ENCODE measurements around the gene MACROD1. TPM values are rescaled to one million over a fixed set of nuclear protein-coding genes. Genes with fewer than 3 reads are reported as not detected.

The MACROD1 gene
- total and polyA plus RNA-seq, 9 of the 15 experiments (the other 6 are each of a cell fraction or from before 2014, with no cell fraction given) = 1.1 to 60.0 (median 26.4) TPM

DNA sequence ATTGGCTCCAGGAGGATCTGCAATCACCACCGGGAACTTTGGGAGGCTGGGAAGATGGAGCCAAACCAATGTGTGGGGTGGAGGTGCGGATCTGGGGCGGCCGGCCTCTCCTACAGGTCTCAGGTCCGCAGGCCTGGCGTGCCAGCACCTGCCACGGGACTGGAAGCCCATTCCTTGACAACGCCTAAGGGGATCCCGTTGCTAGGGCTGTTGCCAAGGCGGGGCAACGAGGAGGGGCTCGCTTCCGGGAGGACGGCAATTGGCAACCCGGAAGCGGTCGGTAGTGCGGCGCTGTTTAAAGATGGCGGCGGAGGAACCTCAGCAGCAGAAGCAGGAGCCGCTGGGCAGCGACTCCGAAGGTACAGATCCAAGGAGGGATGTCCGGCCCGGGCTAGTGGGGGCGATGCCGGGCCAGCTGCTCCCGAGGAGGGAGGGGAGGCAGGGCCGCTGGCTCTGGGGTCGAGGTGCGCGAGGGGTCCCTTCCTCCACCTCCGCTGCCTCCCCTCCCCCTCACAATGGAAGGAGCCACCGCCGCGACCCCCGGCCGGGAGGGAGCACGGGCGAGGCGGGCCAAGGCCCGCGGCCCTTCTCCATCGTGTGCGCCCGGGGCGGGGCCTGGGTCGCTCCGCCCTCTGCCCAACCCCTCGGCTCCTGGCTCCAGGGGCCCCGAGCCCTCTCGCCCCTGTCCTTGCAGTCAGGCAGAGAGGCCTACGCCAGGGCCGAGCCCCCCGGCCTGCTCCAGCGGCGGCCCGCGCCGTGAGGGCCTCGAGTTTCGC, 179.6 kb downstream of the MACROD1 start, which contains the start of gene OTUB1 (continued):
- TF ChIP-seq, protein P1, sequence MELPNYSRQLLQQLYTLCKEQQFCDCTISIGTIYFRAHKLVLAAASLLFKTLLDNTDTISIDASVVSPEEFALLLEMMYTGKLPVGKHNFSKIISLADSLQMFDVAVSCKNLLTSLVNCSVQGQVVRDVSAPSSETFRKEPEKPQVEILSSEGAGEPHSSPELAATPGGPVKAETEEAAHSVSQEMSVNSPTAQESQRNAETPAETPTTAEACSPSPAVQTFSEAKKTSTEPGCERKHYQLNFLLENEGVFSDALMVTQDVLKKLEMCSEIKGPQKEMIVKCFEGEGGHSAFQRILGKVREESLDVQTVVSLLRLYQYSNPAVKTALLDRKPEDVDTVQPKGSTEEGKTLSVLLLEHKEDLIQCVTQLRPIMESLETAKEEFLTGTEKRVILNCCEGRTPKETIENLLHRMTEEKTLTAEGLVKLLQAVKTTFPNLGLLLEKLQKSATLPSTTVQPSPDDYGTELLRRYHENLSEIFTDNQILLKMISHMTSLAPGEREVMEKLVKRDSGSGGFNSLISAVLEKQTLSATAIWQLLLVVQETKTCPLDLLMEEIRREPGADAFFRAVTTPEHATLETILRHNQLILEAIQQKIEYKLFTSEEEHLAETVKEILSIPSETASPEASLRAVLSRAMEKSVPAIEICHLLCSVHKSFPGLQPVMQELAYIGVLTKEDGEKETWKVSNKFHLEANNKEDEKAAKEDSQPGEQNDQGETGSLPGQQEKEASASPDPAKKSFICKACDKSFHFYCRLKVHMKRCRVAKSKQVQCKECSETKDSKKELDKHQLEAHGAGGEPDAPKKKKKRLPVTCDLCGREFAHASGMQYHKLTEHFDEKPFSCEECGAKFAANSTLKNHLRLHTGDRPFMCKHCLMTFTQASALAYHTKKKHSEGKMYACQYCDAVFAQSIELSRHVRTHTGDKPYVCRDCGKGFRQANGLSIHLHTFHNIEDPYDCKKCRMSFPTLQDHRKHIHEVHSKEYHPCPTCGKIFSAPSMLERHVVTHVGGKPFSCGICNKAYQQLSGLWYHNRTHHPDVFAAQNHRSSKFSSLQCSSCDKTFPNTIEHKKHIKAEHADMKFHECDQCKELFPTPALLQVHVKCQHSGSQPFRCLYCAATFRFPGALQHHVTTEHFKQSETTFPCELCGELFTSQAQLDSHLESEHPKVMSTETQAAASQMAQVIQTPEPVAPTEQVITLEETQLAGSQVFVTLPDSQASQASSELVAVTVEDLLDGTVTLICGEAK (IDR thresholded peaks at IDR 0.05) = peak; percentile 94
- TF ChIP-seq, protein P1 (CRISPR knock-in tag; IDR thresholded peaks at IDR 0.05) = no peak
- no peak for TF ChIP-seq TCF7 (IDR thresholded peaks at IDR 0.05; ENCODE audit: borderline replicate concordance)
- TF ChIP-seq HCFC1 (IDR thresholded peaks at IDR 0.05; ENCODE audit: low read depth, low read length) = peak; percentile 69
- no peak for TF ChIP-seq CCNT2 (IDR thresholded peaks at IDR 0.05; ENCODE audit: borderline replicate concordance, extremely low read depth, insufficient read length, low read depth, low read length)
- TF ChIP-seq TEAD2 (tag; IDR thresholded peaks at IDR 0.05) = no peak
- TF ChIP-seq SIN3A (IDR thresholded peaks at IDR 0.05; ENCODE audit: borderline replicate concordance in 2 of 2, control insufficient read depth in 1 of 2, low read depth in 2 of 2, low read length in 2 of 2) = peak in 1 of 2 experiments; percentile 78; a peak in 1 of 4 replicates
- no peak for TF ChIP-seq SMARCB1 (IDR thresholded peaks at IDR 0.05; ENCODE audit: insufficient read length, low read depth)
- no peak for TF ChIP-seq GABPB2 (CRISPR knock-in tag; conservative IDR thresholded peaks at IDR 0.05)
- TF ChIP-seq XRCC4 (IDR thresholded peaks at IDR 0.05; ENCODE audit: extremely low read depth, insufficient read depth, insufficient read length) = no peak
- TF ChIP-seq ZNF263 (CRISPR knock-in tag; IDR thresholded peaks at IDR 0.05; ENCODE audit: borderline replicate concordance) = peak; percentile 84
- no peak for TF ChIP-seq FOXA3 (CRISPR knock-in tag; conservative IDR thresholded peaks at IDR 0.05 in 1 of 2, IDR thresholded peaks at IDR 0.05 in 1 of 2)
- no peak for TF ChIP-seq DNMT1 (IDR thresholded peaks at IDR 0.05)
- no peak for TF ChIP-seq KAT7 (CRISPR knock-in tag; IDR thresholded peaks at IDR 0.05; ENCODE audit: borderline replicate concordance)
- no peak for TF ChIP-seq RBM25 (IDR thresholded peaks at IDR 0.05; ENCODE audit: low read depth, low read length, severe bottlenecking)
- 0 out of 2 replicates have a peak, but pooled peaks have one; percentile 19 for TF ChIP-seq ZFP91 (CRISPR knock-in tag; IDR thresholded peaks at IDR 0.05)
- TF ChIP-seq CBFA2T3 (IDR thresholded peaks at IDR 0.05) = no peak
